HL-60 (cell line): ENCODE measurements around the gene ZNF273.

Experiments
- DNase-seq, 2 experiments: peaks; one replicate each; pipeline ENCODE4 v3.0.0-alpha.2; 2010 to 2020; ENCODE audit warnings: low read depth in 1 of 2, low spot score in 1 of 2
- H3K27ac ChIP-seq: fragments of 250-450 bp; sonication (Bioruptor Pico); replicated peaks from 2 replicates; pipeline ENCODE4 v1.5.1; 2020; ENCODE audit warnings: mild to moderate bottlenecking, moderate library complexity
- H3K27me3 ChIP-seq: fragments of 250-450 bp; sonication (Bioruptor Pico); 2 replicates; pipeline ENCODE4 v1.5.1; 2021; ENCODE audit warnings: mild to moderate bottlenecking, moderate library complexity; ENCODE audit not compliant: insufficient read depth, poor library complexity, severe bottlenecking
- H3K4me3 ChIP-seq: replicated peaks from 2 replicates; pipeline ENCODE4 v1.5.1; 2011; ENCODE audit warnings: mild to moderate bottlenecking, control low read depth, low read length; ENCODE audit not compliant: insufficient read depth
- GABPA ChIP-seq: IDR thresholded peaks from 2 replicates; pipeline ENCODE4 v1.6.1; 2012; ENCODE audit warnings: low read depth
- POLR2AphosphoS5 ChIP-seq: IDR thresholded peaks from 2 replicates; pipeline ENCODE4 v1.6.1; 2012; ENCODE audit warnings: low read depth
- SPI1 ChIP-seq: IDR thresholded peaks from 2 replicates; pipeline ENCODE4 v1.6.1; 2012; ENCODE audit warnings: low read depth, mild to moderate bottlenecking, borderline replicate concordance
- TF ChIP-seq, protein P1 (sequence below): IDR thresholded peaks from one replicate; pipeline ENCODE4 v1.5.1; 2011; ENCODE audit warnings: low read length, control low read depth, inconsistent platforms; ENCODE audit not compliant: insufficient read depth
- TF ChIP-seq, protein P2 (sequence below): IDR thresholded peaks from 2 replicates; pipeline ENCODE4 v1.6.1; 2012; ENCODE audit warnings: low read depth; ENCODE audit not compliant: insufficient replicate concordance

Gene ZNF273

DNA sequence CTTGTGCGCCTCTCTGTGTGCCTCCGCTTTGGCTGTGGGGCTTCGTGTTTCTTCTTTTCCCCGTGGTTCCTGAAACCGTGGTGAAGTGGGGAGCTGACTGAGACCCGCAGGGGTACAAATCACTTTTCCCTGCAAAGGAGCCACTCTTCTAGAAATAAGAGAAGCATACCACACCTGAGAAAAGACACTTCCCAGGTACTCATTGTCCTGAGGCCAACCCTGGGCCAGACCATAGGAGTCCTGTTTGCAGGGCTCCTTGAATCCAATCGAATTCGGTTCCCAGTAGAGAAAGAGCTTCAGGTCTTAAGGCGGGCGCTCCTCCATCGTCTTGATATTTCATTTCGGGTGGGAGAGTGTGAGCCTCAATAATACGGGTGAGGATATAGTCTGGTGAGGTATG lies 32.4 kb upstream of the ZNF273 start:
- Histone ChIP-seq H3K4me3 (no peak overlapping the region), H3K27me3 (no peaks in the 10 kb centered on the region), H3K27ac (no peak overlapping the region)
- TF ChIP-seq, protein P1, sequence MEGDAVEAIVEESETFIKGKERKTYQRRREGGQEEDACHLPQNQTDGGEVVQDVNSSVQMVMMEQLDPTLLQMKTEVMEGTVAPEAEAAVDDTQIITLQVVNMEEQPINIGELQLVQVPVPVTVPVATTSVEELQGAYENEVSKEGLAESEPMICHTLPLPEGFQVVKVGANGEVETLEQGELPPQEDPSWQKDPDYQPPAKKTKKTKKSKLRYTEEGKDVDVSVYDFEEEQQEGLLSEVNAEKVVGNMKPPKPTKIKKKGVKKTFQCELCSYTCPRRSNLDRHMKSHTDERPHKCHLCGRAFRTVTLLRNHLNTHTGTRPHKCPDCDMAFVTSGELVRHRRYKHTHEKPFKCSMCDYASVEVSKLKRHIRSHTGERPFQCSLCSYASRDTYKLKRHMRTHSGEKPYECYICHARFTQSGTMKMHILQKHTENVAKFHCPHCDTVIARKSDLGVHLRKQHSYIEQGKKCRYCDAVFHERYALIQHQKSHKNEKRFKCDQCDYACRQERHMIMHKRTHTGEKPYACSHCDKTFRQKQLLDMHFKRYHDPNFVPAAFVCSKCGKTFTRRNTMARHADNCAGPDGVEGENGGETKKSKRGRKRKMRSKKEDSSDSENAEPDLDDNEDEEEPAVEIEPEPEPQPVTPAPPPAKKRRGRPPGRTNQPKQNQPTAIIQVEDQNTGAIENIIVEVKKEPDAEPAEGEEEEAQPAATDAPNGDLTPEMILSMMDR = no peak
- TF ChIP-seq POLR2AphosphoS5 (no peak), SPI1 (no peak)
- TF ChIP-seq, protein P2, sequence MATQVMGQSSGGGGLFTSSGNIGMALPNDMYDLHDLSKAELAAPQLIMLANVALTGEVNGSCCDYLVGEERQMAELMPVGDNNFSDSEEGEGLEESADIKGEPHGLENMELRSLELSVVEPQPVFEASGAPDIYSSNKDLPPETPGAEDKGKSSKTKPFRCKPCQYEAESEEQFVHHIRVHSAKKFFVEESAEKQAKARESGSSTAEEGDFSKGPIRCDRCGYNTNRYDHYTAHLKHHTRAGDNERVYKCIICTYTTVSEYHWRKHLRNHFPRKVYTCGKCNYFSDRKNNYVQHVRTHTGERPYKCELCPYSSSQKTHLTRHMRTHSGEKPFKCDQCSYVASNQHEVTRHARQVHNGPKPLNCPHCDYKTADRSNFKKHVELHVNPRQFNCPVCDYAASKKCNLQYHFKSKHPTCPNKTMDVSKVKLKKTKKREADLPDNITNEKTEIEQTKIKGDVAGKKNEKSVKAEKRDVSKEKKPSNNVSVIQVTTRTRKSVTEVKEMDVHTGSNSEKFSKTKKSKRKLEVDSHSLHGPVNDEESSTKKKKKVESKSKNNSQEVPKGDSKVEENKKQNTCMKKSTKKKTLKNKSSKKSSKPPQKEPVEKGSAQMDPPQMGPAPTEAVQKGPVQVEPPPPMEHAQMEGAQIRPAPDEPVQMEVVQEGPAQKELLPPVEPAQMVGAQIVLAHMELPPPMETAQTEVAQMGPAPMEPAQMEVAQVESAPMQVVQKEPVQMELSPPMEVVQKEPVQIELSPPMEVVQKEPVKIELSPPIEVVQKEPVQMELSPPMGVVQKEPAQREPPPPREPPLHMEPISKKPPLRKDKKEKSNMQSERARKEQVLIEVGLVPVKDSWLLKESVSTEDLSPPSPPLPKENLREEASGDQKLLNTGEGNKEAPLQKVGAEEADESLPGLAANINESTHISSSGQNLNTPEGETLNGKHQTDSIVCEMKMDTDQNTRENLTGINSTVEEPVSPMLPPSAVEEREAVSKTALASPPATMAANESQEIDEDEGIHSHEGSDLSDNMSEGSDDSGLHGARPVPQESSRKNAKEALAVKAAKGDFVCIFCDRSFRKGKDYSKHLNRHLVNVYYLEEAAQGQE = no peak
- no peak for DNase-seq

DNA sequence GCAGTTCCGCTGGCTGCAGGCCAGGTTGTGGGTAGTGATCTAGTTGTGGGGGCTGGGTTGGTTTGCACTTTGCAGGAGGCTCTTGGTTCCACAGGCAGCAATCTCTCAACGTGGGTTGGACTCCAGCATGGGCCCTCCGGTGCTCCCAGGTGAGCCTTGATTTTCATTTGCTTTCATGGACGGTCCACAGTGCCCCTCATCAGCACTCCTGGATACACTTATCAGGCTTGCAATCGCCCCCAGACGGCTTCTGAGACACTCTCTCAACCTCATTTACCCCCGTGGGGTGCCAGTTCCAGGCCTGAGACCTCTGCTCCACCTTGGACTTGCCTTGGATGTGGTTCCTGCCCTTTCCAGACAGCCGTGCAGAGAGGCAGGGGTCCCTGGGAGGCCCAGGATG lies 31.3 kb upstream of the ZNF273 start:
- H3K27me3 ChIP-seq = no peaks in the 10 kb centered on the region
- DNase-seq = no peak
- TF ChIP-seq SPI1 (no peak), GABPA (no peak), POLR2AphosphoS5 (no peak)
- TF ChIP-seq, protein P1 = no peak
- TF ChIP-seq, protein P2 = no peak

DNA sequence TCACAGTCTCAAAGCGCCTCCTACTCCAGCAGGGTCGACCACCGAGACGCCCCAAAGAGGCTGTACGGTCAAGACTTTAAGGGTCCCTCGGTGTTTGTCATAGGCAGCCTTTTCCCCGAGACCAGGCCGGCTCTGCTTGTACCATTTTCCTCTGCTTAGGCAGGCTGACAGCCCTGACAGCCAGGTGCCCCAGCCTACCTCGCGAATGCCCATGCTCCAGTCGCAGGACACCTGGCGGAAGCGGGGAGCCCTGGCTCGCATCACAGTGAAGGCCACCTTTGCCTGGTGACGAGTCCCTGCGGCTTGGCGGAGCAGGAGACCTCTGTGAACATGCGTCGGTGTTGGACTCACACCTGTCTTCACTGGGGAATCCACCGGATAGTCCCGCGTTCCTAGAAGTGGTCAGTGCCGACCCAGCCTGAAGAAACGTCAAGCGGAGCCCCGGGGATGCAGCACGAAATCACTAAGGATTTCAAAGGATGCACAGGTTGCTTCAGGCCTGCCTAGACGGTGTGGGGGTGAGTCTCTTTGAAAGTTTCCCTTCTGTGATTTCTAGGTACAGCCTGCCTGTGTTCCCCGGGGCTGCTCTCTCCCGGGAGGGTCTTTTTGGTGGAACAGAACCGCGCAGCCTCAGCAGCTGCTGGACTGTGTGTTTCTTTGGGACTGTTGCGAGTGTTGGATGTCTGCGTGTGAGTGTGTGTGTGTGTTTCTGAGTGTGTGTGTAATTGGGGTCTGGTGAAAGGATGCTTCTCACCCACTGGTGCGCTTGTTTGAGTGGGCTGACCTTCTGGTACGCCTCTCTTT lies 30.5 kb upstream of the ZNF273 start:
- no peak for DNase-seq
- TF ChIP-seq POLR2AphosphoS5 = no peak
- no peak for TF ChIP-seq GABPA
- no peak for TF ChIP-seq SPI1
- TF ChIP-seq, protein P1 = no peak
- TF ChIP-seq, protein P2 = no peak
- H3K4me3 ChIP-seq = no peak overlapping the region
- no peak overlapping the region for H3K27ac ChIP-seq
- H3K27me3 ChIP-seq = no peaks in the 10 kb centered on the region

More for the DNA sequence above, 31.3 kb upstream of the ZNF273 start:
- no peak overlapping the region for H3K27ac ChIP-seq
- no peak overlapping the region for H3K4me3 ChIP-seq
